Liver (tissue), 2 donors: ENCODE data around the gene TCEAL1.

Experiments
- FOXA1 ChIP-seq: IDR thresholded peaks from 2 replicates; pipeline ENCODE4 v1.6.1; 2016; ENCODE audit warnings: antibody characterized with exemption
- JUND ChIP-seq, 2 donors: IDR thresholded peaks; 2 replicates each; pipeline ENCODE4 v1.6.1; 2016; ENCODE audit warnings: antibody characterized with exemption in 2 of 2
- ZBTB33 ChIP-seq: IDR thresholded peaks from 2 replicates; pipeline ENCODE4 v1.6.1; 2016; ENCODE audit warnings: antibody characterized with exemption
- donor health status: healthy.

DNA sequence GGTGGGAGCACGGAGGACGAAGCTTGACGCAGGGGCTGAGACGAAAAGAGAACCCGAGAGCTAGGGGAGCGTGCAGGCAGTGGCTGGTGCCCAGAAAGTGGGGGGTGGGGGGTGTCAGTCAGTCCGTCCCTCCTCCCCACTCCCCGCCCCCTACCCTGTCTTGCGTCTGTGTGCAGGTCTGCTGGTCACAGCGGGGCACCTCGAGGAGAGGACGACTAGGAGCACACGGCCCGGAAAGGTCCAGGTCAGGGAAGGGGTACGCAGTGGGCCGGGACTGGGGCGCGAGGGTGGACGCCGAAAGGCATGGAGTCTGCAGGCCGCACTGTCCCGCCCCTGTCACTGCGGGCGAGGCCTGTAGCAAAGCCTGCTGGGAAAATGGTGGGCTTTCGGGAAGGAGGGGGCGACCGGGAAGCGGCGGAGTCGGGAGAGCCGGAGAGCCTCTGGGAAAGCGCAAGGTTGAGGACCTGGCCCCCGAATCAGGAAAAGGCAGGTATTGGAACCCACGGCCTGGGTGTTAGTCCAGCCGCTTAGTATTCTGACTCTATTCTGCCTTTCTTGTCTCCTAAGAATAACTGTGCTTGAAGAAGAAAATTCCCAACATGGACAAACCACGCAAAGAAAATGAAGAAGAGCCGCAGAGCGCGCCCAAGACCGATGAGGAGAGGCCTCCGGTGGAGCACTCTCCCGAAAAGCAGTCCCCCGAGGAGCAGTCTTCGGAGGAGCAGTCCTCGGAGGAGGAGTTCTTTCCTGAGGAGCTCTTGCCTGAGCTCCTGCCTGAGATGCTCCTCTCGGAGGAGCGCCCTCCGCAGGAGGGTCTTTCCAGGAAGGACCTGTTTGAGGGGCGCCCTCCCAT, 769 bp downstream of the TCEAL1 start:
- TF ChIP-seq FOXA1 (no peak), ZBTB33 (no peak), JUND (IDR thresholded peaks at IDR 0.05) (no peak)
